GM21723 (cell line): ENCODE measurements around the gene FNIP2.

Experiments used
- ATAC-seq: cut with Tn5 transposase; IDR thresholded peaks from one replicate; pipeline ENCODE4 v1.9.1; 2021; ENCODE audit warnings: mild to moderate bottlenecking, moderate library complexity; ENCODE audit not compliant: unreplicated experiment

The FNIP2 gene

DNA sequence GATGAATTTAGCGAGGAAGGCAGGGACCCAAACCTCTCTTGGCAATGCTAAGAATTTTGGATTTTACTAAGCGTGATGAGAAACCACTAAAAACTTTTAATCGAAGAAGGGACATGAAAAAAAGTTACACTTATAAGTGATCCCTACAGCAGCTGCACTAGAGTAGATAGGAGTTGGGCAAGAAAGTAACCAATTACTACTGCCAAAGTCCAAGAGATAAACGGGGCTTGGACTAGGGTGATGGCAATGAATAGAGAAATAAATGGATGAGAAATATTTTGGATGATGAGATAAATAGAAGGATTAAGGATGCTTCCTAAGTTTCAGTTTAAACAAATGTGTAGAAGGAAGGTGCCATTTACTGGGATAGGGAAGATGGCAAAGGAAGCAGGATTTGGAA lies 6.3 kb upstream of the FNIP2 start:
- no peak for ATAC-seq

DNA sequence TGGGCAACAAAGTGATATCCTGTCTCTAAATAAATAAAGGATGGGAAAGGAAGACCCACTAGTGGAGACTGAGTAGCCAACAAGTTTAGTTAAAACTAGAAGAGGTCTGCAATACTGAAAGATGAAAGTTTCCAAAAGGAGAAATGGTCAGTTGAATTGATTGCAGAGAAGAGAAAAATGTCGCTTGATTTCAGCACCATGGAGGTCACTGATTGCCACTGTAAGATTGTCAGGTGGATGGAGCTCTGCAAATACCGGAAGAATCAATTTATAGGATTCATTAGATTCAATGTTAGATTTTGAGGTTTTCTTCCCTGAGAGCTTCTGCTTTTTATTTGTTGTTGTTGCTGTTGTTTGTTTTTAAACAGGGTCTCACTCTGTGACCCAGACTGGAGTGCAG lies 5.4 kb upstream of the FNIP2 start:
- ATAC-seq, result no peak

DNA sequence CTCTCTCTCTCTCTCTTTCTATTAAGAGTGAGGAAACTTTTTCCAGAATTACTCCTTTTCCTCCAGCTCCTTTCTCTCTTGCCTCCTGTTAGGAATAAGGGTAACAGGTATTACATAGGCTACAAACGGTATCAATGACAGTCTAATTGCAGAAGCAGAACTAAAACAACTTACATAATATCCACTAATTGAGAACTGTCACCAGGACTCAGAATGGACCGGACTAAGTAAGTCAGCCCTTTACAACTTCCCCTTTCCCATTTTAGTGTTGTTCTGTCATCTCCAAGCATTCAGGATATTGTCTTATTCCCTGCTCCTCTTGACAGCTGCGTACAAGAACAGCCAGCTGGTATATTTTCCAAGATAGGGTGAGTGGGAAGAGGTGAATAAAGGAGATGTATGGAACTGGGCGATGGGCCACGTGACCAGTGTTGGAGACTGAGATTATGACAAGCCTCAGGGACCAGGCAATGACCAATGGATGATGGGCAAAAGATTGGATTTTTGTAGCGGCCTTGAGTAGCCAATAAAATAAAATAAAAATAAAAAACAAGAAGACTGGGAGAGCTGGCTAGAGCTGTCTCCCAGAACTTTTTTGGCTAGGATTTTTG lies 2.3 kb upstream of the FNIP2 start:
- no peak for ATAC-seq

DNA sequence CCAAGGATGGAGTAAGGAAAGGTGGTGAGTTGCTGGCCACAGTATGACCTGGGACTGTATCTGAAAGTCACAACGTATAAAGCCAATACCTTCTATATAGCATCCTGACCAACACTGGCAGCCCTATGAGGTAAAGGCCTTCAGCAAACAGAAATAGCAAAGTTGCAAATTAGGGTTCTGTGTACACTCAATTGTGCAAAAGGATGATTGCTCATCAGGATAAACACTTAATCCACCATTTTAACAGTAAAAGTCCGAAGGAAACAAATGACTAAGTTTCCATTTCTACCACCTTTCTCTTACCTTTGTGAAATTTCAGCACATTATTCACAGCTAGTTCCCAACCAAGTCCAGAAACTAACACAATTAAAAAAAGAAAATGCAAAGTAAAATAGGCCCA lies 1.4 kb upstream of the FNIP2 start:
- no peak for ATAC-seq

DNA sequence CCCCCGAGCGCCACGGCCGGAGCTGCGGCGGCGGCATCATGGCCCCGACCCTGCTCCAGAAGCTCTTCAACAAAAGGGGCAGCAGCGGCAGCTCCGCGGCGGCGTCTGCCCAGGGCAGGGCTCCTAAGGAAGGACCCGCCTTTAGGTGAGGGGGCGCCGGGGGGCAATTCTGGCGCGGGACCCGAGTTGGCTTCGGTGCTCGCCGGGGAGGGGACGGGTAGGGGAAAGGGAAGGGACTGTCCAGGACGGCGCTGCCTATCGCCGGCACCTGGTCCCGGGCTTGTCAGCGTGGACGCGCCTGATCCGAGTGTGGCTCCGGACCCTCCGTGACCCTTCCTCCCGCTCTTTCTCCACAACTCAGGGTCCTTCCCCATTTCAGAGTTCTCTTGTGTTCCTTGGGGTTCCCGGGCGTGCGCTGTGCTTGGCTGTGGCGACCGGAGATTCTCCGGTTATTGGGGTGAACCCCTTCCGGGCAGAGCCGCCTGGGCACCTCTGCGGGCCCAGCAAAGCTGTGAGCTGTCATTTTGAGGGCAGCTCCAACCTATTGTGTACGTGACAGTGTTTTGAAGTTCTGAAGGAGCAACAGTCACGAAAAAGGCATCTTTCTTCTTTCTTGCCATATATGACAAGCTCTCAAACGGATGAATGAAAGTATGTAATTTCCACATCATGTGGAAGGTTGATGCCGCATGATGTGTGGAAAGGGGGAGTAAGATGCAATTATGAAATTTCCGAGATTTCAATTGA lies 522 bp downstream of the FNIP2 start:
- ATAC-seq, result peak; percentile 39

DNA sequence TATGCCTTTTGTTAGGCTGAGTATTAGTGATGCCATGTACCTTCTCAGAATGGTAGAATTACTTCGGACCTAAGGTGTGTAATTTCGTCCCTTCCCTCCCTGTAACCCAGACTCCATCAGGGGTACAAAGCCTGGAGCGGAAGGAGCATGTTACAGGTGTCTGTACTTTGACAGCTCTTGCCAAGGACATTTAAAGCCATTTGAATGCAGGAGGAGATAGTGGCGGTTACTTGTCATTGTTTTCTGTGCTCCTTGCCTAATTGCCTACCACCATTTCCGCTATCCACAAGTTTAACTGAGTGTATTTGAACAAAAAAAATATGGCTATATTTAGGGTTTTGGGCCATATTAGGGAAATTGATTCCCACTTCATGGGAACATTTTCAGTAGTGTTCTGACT lies 1.8 kb downstream of the FNIP2 start:
- no peak for ATAC-seq

DNA sequence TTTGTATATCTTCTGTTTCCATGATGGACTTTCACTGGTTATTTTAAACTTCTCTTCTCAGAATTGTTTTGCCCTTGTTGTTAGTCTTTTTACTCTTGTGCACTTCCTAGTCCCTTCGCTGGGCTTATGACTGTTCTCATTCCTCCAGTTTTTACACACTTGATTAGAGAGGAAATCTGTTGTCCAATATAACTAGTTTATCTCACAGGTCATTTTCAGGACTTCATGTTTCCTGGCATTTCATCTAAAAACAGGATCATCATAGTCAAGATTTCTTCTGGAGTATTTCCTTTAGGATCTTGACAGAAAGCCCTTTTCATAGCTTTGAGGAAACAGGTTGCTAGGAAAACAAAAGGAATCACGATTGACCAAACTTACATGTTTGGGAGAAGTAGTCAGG lies 3.0 kb downstream of the FNIP2 start:
- no peak for ATAC-seq

DNA sequence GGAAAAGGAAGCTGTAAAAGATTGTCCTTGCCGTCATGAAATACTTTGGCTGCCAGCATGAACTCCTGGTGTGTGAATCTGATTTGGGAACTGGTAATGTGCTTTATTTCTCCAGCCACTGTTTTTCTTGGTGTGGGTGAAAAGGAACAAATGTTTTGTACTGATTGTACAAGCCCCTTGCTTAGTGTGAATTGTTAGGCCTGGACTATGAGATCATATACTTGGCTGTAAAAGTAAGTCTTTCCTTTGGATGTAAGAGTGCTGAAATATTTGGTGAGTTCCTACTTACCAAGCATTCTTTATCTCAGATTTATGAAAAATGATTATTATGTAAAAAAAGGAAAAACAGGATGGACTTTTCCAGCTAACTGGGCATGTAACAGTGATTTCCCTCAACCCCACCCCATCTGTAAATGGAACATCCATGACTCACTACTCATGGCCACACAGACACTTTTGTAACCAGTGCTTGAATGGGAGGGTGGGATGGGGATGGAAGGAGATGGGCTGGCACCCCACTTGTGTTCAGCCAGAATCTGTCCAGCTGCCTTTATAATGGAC lies 6.3 kb downstream of the FNIP2 start:
- no peak for ATAC-seq

DNA sequence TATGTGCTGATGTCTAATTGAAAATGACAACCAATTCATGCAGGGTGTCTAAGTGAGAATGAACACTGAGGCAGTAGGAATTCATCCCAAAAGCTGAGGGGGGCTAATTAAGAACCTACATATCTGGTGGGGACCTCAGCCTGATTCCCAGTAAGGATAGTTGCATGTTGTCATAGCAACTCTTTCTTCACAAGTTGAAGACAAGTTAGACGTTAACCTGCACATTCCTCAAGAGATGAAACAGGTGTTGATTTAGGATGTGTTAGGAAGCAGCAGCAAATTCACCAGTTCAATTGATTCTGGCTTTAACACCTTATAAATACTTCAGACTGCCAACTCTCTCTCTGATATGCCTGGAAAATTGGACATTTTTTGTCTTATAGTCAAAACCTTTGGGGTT lies 7.3 kb downstream of the FNIP2 start:
- no peak for ATAC-seq

DNA sequence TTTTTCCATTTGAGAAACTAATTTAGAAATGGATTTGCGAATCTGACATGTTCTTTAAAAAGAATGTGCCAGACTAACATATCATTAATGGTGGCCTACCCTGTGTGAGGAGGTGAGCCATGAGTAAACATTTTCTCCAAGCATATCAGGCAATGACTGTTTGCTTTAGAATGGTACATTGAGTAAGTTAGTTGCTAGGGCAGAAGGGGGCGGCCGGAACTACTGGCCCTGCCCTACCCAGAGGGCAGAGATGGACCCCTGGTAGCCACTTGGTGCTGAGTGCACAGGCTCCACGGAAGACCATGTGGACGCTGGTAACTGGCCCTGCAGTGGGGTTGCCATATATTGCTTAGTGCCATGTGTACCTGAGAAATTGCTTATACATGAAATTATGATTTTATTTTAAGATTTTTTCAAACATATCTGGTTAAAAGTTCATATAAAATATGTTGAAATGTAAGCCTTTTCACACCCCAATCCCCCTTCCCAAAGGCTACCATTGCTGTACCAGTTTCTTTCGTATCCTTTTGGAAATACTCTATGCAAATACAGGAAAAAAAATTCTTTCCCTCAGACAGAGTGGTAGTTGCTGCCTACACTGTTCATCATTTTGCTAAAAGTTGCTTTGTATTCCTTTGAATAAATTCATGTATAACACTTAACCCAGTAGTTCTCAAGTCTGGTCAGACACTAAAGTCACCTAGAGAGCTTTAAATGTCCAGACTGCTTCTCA lies 8.8 kb downstream of the FNIP2 start:
- peak; percentile 33 for ATAC-seq

DNA sequence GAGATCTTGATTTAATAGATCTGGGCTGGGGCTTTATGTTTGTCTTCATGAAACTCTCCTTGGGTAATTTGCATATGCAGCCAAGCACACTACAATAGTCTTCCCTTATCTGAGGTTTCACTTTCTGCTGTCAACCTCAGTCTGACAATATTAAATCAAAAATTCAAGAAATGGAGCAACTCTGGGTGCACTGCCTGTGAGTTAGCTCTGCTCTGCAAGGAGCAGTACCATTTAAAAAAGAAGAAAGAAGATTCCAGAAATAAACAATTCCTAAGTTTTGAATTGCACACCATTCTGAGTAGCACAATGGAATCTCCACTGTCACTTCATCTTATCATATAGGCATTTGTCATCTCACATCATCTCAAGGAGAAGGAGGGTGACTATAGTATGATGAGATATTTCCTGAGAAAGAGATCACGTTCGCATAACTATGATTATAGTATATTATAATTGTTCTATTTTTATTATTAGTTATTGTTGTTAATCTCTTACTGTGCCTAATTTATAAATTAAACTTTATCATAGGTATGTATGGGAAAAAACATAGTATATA lies 9.4 kb downstream of the FNIP2 start:
- peak; percentile 97 for ATAC-seq

DNA sequence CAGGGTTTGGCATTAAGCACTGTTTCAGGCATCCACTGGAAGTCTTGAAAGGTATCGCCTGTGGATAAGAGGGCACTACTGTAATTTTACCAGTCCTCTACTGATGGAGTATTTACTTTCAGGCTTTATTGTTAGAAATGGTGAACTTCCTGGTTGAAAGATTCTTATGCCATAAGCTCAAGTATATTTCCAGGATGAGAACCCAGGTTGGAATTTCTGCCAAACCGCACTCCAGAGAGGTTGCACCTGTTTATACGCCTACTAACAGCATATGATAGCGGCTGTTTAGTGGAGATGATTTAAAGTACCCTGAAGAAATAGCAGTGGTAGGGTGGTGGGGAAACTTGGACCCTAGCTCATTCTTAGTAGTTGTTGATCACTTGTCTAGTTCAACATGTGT lies 9.9 kb downstream of the FNIP2 start:
- ATAC-seq, result no peak

DNA sequence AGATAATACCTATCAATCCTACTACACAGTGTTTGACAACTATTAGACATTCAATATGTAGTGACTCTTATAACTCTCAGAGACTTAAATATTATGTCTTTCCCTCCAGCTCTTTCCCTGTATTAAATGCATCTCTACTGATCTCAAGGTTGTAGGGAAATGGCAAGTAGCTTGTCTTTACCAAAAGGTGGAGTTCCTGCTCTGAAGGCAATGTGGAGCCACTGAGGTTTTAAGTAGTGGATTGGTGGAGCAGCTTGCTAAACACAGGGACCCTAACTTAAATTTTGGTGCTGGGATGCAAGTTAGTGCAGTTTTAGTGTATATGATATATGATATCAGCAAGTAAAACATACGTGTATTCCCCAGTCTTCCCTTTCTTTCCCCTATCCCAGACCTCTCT lies 13.1 kb downstream of the FNIP2 start:
- no peak for ATAC-seq

DNA sequence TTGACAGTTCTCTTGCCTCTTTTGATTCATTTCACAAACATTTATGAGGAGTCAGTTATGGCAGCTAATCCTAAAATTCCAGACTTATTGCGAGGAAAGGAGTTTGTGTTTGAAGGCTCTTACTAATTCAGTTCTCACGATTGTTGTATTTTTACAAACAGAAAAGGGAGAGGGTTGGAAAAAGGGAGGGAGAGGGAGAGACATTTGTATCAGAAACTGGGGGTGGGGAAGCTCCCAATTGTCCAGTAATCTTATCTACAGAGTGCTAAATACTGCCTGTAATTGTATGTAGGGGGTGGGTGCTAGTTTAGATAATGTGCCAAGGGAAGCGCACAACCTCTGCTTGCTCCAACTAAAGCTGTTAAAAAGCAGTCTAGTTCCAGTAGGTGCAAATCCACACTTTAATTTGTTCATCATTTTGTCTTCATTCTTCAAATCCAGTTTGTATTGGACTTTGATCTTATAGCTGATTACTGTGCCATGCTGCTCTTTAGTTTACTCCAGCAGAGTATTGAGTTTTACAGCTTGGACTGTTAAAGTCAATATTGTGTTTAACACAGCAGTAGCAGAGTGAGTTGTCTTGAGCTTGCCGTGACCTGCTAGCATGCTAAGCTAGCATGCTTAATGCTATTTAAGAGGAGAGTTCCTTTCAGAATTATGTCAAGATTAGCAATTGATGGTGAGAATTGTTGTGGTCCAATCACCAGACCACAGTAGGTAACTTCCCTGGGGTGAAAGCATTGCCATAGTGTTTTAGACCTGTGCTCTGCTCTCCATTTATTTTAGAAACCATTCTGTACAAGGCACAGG lies 13.9 kb downstream of the FNIP2 start:
- ATAC-seq, result peak; percentile 46

DNA sequence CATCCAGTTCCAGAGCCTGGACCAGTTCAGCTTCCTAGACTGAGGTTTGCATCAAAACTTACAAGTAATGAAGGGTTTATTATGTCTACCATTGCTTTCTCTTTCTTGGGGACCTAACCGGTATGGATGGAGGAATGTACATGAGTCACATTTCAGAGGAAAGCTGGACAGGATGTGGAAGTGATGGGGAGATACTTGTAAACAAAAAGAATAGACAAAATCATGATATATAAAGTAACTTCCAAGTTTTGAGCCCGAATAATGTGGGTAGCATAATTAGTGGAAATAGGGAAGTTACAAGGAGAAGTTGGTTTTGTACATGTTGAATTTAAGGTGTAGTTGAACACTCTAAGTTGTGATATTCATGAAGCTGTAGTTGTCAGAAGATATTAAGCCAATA lies 15.0 kb downstream of the FNIP2 start:
- ATAC-seq, result no peak

DNA sequence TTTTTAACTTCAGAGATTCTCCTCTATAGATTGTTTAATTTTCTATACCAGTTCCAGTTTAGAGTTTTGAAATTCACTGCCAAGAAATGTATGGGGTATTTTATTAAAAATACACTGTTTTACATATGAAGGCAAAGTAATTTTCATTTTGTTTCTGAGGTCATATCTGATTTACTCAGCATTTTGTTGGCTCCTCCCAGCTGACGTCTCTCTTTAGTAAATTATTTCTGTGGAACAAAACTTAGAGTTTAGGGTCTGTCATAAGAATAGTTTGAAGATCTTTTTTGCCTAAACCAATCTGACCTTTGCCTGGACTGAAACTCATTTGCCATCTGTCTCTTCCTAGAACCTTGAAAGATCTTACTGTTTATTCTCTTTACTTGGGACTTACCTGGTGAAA lies 16.9 kb downstream of the FNIP2 start:
- no peak for ATAC-seq

DNA sequence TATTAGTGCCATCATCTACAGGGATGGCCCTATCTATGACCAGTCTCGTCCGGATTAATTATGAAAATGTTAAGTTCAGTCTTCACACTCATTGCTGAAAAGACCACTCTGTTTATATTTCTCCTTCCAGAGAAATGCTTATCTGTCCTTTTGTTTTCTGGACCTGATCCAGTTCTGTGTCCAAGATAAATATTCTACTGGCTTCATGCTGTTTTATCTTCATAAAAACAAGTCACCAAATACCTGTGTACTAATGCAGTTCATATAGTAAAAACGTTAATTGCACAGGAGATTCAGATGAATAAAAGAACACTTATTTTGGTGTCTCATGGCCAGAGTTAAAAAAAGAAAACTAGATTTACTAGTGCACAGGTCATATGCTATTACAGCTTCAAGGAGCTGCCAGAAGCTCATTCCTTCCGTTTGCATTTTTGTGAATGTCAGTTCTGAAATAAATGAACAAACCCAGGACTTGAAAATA lies 17.3 kb downstream of the FNIP2 start:
- no peak for ATAC-seq

DNA sequence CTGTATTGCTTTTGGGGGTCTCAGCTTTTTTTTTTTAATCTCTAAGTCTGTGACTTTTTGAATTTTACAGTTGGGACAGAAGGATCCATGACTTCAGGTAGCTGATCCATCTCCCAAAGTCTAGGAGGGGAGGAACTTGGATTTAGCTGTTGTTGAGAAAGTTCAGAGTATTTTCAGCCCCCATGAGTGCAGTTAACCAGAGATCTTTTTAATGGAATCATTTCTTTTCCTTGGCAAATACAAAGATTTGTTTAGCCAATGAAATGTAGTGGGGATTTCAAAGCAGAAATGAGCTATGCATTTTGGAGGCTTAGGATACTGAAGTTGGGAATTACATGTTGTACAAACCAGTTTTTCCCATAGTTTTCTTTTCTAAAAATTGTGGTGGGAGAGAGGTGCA lies 18.1 kb downstream of the FNIP2 start:
- ATAC-seq, result no peak

DNA sequence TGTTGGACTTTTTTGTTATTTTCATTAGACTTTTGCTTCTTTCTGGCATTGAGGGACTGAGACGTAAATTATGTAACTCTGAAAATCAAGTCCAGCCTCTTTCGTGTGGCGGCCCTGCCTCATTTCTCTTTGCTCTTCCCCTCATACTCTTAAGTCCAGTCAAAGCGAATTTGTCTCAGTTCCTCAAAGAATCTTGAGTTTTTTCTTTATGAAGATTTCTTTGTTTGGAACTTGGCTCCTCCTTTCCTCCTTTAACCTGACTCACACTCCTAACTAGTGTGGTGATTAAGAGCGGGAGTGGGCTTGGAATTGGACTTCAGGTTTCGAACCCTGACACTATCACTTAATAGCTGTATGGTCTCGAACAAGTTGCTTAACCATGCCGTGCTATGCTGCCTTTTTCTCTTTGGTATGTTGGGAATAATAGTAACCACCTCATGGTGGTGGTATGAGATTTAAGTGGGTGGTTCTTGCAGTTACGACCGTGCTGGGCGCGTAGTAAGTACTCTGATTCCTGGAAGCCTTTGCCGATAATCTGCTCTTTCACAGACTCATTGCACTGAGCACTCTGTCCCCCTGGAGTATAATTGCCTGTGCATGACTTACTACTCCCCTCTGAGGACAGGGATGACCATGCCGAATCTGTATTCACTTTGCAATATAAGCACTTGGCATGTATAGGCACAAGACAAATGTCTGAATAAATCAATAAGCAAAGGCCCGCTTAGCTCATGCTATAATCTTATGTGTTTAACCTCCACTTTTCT lies 19.1 kb downstream of the FNIP2 start:
- ATAC-seq, result no peak

DNA sequence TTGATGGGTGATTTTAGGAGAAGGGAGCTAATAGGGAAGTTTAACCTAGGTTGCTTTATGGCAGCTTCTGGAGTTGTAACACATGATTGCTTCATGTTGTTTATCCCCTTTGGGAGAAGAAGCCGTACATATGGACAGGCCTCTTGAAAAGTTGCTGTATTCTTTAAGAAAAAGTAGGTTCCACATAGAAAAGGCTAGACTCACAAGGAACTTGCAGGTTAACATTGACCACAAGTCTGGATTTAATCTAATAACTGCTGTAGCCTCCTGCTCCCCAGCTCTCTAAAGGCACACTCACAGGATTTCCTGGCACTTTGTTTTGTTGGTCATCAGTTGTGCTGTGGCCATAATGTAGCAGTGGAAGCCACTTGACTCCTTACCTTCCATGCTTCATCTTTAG lies 19.7 kb downstream of the FNIP2 start:
- ATAC-seq, result no peak
